ENCODE data around the gene SMIM11. TPM values are rescaled to one million over a fixed set of nuclear protein-coding genes. Genes with fewer than 3 reads are reported as not detected.

The SMIM11 gene
- total and polyA plus RNA-seq, 2 experiments from 2014 or later: 3.5 to 8.9 TPM

- Histone ChIP-seq H4K20me1 (replicated peaks; ENCODE audit: insufficient read depth) (no peaks in the 10 kb centered on the region), H3K4me3 (no peak overlapping the region), H3K9me2 (ENCODE audit: insufficient read depth) (0 out of 2 replicates have a peak, but pooled peaks cover under 1% of the 10 kb centered on the region), H2AFZ (no peak overlapping the region), H3K27me3 (ENCODE audit: insufficient read depth) (no peaks in the 10 kb centered on the region), H3K4me1 (ENCODE audit: insufficient read depth) (no peaks in the 10 kb centered on the region), H3K27ac (ENCODE audit: low read depth) (no peak overlapping the region), H3K79me2 (replicated peaks; ENCODE audit: insufficient read depth) (no peaks in the 10 kb centered on the region), H3F3A (replicated peaks; ENCODE audit: low read depth) (no peaks in the 10 kb centered on the region), H3K4me2 (no peak overlapping the region), H3K36me3 (ENCODE audit: insufficient read depth) (no peaks in the 10 kb centered on the region)
- Mint-ChIP-seq H3K27ac (no peak overlapping the region), H3K36me3 (ENCODE audit: low read depth) (no peaks in the 10 kb centered on the region), H3K27me3 (ENCODE audit: insufficient read depth, low read depth, poor library complexity) (peaks cover 15% of the 10 kb centered on the region), H3K4me3 (no peak overlapping the region), H3K4me1 (peaks cover 2% of the 10 kb centered on the region; the same call in 2 of the 3 replicates), H3K9me3 (no peaks in the 10 kb centered on the region)
- no peak for TF ChIP-seq NANOG (IDR thresholded peaks at IDR 0.05; ENCODE audit: borderline replicate concordance)
- no peak for TF ChIP-seq STAT1 (IDR thresholded peaks at IDR 0.05; ENCODE audit: unreplicated experiment)
- no peak for TF ChIP-seq EZH2 (IDR thresholded peaks at IDR 0.05; ENCODE audit: low read depth, unreplicated experiment)
- TF ChIP-seq ZNF114 (CRISPR knock-in tag; IDR thresholded peaks at IDR 0.05): no peak
- no peak for TF ChIP-seq JUNB (IDR thresholded peaks at IDR 0.05; ENCODE audit: unreplicated experiment)
- no peak for TF ChIP-seq EZH2phosphoT487 (IDR thresholded peaks at IDR 0.05; ENCODE audit: unreplicated experiment)
- no peak for TF ChIP-seq REST (IDR thresholded peaks at IDR 0.05; ENCODE audit: unreplicated experiment)
- TF ChIP-seq ZNF331 (CRISPR knock-in tag; IDR thresholded peaks at IDR 0.05; ENCODE audit: low read depth): no peak
- no peak for TF ChIP-seq ETS1 (IDR thresholded peaks at IDR 0.05)
- no peak for TF ChIP-seq CREB1 (CRISPR knock-in tag; IDR thresholded peaks at IDR 0.05; ENCODE audit: low read depth)
- TF ChIP-seq CTCF (conservative IDR thresholded peaks at IDR 0.05; ENCODE audit: low read depth in 2 of 2): no peak
- ATAC-seq (no peak), DNase-seq (ENCODE audit: low spot score) (no peak)
Measured at GRCh38 chr21:34336756-34337391, 38.4 kb upstream of the SMIM11 start.
